ENCODE results near the gene PARVA. TPM values are rescaled to one million over a fixed set of nuclear protein-coding genes. Genes with fewer than 3 reads are reported as not detected.

PARVA gene
- total RNA-seq, 1 experiment from 2014 or later: 36.7 TPM

DNA sequence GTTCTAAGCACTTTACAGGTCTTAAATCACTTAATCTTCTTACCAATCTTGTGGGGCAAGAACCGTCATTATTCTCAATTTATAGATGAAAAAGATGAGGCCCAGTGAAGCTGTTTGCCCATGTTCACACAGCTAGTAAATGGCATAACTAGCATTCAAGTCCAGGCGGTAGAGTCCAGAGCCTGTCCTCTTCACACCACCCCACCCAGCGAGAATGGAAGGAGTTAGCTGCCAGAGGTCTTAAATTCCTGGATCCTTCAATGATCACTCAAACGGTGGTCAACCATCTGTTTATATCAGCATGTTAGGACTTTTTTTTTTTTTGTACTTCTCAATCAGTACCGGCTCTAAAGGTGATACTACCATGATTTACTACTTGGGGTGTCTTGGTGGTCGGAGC lies 43.3 kb downstream of the PARVA start:
- CTCF ChIA-PET: no interaction called here
- DNase-seq (ENCODE audit: unreplicated experiment): no peak
- Mint-ChIP-seq H3K27me3 (ENCODE audit: insufficient read depth, unreplicated experiment) (no peaks in the 10 kb centered on the region), H3K27ac (ENCODE audit: low read depth, unreplicated experiment) (no peak overlapping the region), H3K9me3 (ENCODE audit: unreplicated experiment) (no peaks in the 10 kb centered on the region), H3K36me3 (ENCODE audit: insufficient read depth, unreplicated experiment) (peaks cover 5% of the 10 kb centered on the region), H3K4me3 (ENCODE audit: unreplicated experiment) (no peak overlapping the region), H3K4me1 (ENCODE audit: insufficient read depth, unreplicated experiment) (peaks cover 6% of the 10 kb centered on the region)
- no TSS peak for BruUV-seq (replicated peaks)
- POLR2A ChIA-PET: interaction anchor here (0.6 kb wide), 1 partner anchor 338 kb away, joined by 3 read pairs; no protein-coding TSS in a partner anchor
- intact Hi-C loops (cut with micrococcal nuclease): no loop called here
- TF ChIP-seq, protein P1, sequence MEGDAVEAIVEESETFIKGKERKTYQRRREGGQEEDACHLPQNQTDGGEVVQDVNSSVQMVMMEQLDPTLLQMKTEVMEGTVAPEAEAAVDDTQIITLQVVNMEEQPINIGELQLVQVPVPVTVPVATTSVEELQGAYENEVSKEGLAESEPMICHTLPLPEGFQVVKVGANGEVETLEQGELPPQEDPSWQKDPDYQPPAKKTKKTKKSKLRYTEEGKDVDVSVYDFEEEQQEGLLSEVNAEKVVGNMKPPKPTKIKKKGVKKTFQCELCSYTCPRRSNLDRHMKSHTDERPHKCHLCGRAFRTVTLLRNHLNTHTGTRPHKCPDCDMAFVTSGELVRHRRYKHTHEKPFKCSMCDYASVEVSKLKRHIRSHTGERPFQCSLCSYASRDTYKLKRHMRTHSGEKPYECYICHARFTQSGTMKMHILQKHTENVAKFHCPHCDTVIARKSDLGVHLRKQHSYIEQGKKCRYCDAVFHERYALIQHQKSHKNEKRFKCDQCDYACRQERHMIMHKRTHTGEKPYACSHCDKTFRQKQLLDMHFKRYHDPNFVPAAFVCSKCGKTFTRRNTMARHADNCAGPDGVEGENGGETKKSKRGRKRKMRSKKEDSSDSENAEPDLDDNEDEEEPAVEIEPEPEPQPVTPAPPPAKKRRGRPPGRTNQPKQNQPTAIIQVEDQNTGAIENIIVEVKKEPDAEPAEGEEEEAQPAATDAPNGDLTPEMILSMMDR (IDR thresholded peaks at IDR 0.05; ENCODE audit: unreplicated experiment): no peak

GRCh38 chr11:12421386-12421785 lies 44.0 kb downstream of the PARVA start:
- CTCF ChIA-PET: no interaction called here
- peaks cover 5% of the 10 kb centered on the region for H3K36me3 Mint-ChIP-seq (ENCODE audit: insufficient read depth, unreplicated experiment)

DNA sequence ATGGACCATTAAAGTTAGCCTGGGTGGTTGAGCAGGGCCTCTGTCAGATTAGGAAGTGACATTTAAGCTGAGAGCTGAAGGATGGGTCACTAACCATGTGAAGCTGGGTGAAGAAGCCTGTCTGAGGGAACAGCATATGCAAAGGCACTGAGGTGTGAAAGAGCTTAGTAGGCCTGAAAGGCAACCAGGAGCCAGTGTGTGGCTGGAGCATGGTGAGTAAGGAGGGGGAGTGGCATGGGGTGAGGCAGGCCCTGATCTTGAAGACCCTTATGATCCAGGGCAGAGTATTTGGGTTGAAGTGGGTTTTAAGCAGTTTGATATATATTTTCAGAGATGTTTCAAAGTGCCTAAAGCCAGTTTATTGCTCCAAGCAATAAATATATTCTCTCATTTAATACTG lies 48.8 kb downstream of the PARVA start:
- DNase-seq (ENCODE audit: unreplicated experiment): no peak
- H3K4me1 Mint-ChIP-seq (ENCODE audit: insufficient read depth, unreplicated experiment): peaks cover 15% of the 10 kb centered on the region
- no TSS peak for BruUV-seq (replicated peaks)
- TF ChIP-seq, protein P1 (IDR thresholded peaks at IDR 0.05; ENCODE audit: unreplicated experiment): no peak
- peaks cover 6% of the 10 kb centered on the region for H3K36me3 Mint-ChIP-seq (ENCODE audit: insufficient read depth, unreplicated experiment)
- H3K9me3 Mint-ChIP-seq (ENCODE audit: unreplicated experiment): no peaks in the 10 kb centered on the region
- no peak overlapping the region for H3K4me3 Mint-ChIP-seq (ENCODE audit: unreplicated experiment)
- ChIA-PET POLR2A (interaction anchor here (0.7 kb wide), 2 partner anchors 252 to 308 kb away, joined by 3 read pairs; no protein-coding TSS in a partner anchor), CTCF (no interaction called here)
- intact Hi-C loops (cut with micrococcal nuclease): no loop called here
- H3K27ac Mint-ChIP-seq (ENCODE audit: low read depth, unreplicated experiment): no peak overlapping the region
- no peaks in the 10 kb centered on the region for H3K27me3 Mint-ChIP-seq (ENCODE audit: insufficient read depth, unreplicated experiment)

More at GRCh38 chr11:12421386-12421785, 44.0 kb downstream of the PARVA start:
- TF ChIP-seq, protein P1 (IDR thresholded peaks at IDR 0.05; ENCODE audit: unreplicated experiment): no peak
- no peaks in the 10 kb centered on the region for H3K27me3 Mint-ChIP-seq (ENCODE audit: insufficient read depth, unreplicated experiment)
- POLR2A ChIA-PET: no interaction called here
- BruUV-seq (replicated peaks): no TSS peak
- peaks cover 4% of the 10 kb centered on the region for H3K4me1 Mint-ChIP-seq (ENCODE audit: insufficient read depth, unreplicated experiment)
- DNase-seq (ENCODE audit: unreplicated experiment): no peak
- no peak overlapping the region for H3K27ac Mint-ChIP-seq (ENCODE audit: low read depth, unreplicated experiment)
- H3K4me3 Mint-ChIP-seq (ENCODE audit: unreplicated experiment): no peak overlapping the region
- no peaks in the 10 kb centered on the region for H3K9me3 Mint-ChIP-seq (ENCODE audit: unreplicated experiment)
- intact Hi-C loops (cut with micrococcal nuclease): no loop called here

DNA sequence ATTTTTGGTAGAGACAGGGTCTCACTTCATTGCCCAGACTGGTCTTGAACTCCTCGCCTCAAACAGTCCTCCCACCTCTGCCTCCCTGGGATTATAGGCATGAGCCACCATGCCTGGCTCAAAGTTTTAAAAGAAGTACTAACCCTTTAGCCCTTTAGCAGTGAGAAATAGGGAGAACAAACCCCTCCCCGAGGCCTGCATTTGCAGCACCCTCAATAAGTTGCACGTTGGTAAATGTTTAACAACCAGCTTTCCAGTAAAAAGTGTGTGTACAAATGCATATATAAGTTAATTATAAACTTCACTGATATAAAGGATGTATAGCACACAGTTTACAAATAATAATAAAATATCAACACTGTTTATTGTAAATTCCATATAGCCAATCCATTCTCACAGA lies 51.8 kb downstream of the PARVA start:
- peaks cover 6% of the 10 kb centered on the region for H3K36me3 Mint-ChIP-seq (ENCODE audit: insufficient read depth, unreplicated experiment)
- H3K9me3 Mint-ChIP-seq (ENCODE audit: unreplicated experiment): no peaks in the 10 kb centered on the region
- ChIA-PET POLR2A (interaction anchor here (0.6 to 1.2 kb wide), 2 partner anchors 13 to 85 kb away, joined by 3 read pairs; no protein-coding TSS in a partner anchor), CTCF (interaction anchor here (1.1 kb wide), 1 partner anchor 17 kb away, joined by 3 read pairs; no protein-coding TSS in a partner anchor)
- H3K27ac Mint-ChIP-seq (ENCODE audit: low read depth, unreplicated experiment): no peak overlapping the region
- DNase-seq (ENCODE audit: unreplicated experiment): no peak
- H3K27me3 Mint-ChIP-seq (ENCODE audit: insufficient read depth, unreplicated experiment): no peaks in the 10 kb centered on the region
- TF ChIP-seq, protein P1 (IDR thresholded peaks at IDR 0.05; ENCODE audit: unreplicated experiment): no peak
- H3K4me1 Mint-ChIP-seq (ENCODE audit: insufficient read depth, unreplicated experiment): peaks cover 23% of the 10 kb centered on the region
- no peak overlapping the region for H3K4me3 Mint-ChIP-seq (ENCODE audit: unreplicated experiment)
- intact Hi-C loops (cut with micrococcal nuclease): no loop called here
- no TSS peak for BruUV-seq (replicated peaks)

Measured in MCF 10A (cell line).